GM18858 (cell line): ENCODE data around the gene LDB3.
A peak's percentile ranks its signal among the peaks of the same experiment; 100 is the strongest.

Source experiments
- ATAC-seq: cut with Tn5 transposase; IDR thresholded peaks from one replicate; pipeline ENCODE4 v1.9.1; 2021; ENCODE audit not compliant: unreplicated experiment

The LDB3 gene

GRCh38 chr10:86757113-86757972 is 89.0 kb downstream of the LDB3 start:
- no peak for ATAC-seq

GRCh38 chr10:86758189-86759072 is 90.1 kb downstream of the LDB3 start:
- ATAC-seq: no peak

GRCh38 chr10:86759073-86759672 is 90.9 kb downstream of the LDB3 start:
- no peak for ATAC-seq

GRCh38 chr10:86763404-86763803 is 95.1 kb downstream of the LDB3 start:
- ATAC-seq: no peak

GRCh38 chr10:86765548-86765947 is 97.2 kb downstream of the LDB3 start:
- ATAC-seq: no peak

GRCh38 chr10:86768412-86769062 is 100.2 kb downstream of the LDB3 start:
- ATAC-seq: no peak

GRCh38 chr10:86769991-86770390 is 101.7 kb downstream of the LDB3 start:
- ATAC-seq: no peak

GRCh38 chr10:86770412-86770960 is 102.2 kb downstream of the LDB3 start:
- no peak for ATAC-seq

GRCh38 chr10:86773498-86773897 is 105.2 kb downstream of the LDB3 start:
- no peak for ATAC-seq

GRCh38 chr10:86775056-86775869 is 107.0 kb downstream of the LDB3 start:
- peak; percentile 57 for ATAC-seq

- ATAC-seq: no peak
Measured at GRCh38 chr10:86775870-86776180, 107.5 kb downstream of the LDB3 start.

- no peak for ATAC-seq
Measured at GRCh38 chr10:86779220-86780017, 111.1 kb downstream of the LDB3 start.

- peak; percentile 96 for ATAC-seq
Measured at GRCh38 chr10:86782701-86783418, 114.5 kb downstream of the LDB3 start.

- ATAC-seq: no peak
Measured at GRCh38 chr10:86785037-86785436, 116.7 kb downstream of the LDB3 start.
